ENCODE measurements around the gene PTGR3. TPM values are rescaled to one million over a fixed set of nuclear protein-coding genes. Genes with fewer than 3 reads are reported as not detected.

The PTGR3 gene
- total RNA-seq, 6 experiments from 2014 or later, result 37.9 to 47.5 (median 41.8) TPM

DNA sequence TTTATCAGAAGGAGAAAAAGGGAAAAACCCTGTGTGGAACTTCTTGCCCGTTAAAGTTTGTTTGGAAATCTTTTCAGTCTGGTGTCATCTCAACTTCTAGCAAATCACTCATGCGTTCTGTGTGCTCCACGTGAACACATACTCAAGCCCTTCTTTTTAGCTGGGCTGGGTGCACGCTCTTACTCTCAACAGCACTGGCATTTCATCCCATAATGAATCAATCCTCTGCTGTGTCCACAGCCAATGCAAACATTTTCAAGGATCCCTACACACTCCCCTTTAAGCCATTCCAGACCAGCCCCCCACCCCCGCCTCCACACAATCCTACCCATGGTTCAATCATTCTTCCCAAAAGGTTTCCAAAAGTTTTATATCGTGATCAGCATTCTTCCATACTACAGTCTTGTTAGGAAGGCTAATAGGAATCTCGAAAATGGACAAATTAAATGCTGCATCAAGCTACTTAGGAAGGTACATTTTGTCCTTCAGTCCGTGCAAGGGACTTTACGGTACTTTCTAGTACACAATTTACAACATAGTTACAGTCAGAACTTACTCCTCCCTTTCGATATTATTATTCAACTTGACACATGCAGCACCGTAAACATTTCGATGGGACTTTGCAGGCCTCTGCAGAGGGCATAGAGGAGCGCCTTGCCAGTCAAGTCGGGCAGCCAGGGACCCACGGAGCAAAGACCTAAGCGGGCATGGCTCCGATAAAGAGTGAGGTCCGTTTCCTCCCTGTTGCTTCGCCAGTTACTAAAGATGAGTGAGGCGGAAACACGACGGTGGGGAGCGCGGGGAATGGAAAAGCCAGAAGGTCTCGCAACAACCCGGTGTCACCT lies 1.4 kb downstream of the PTGR3 start:
- Mint-ChIP-seq H3K9me3 (no peaks in the 10 kb centered on the region), H3K27me3 (ENCODE audit: insufficient read depth) (peaks cover 3% of the 10 kb centered on the region; the same call in 1 of the 2 replicates), H3K36me3 (ENCODE audit: low read depth) (peaks cover 14% of the 10 kb centered on the region), H3K4me1 (ENCODE audit: low read depth) (peaks cover 48% of the 10 kb centered on the region), H3K4me3 (peak overlapping the region; percentile 100), H3K27ac (peak overlapping the region; percentile 99)
- TF ChIP-seq, protein P1, sequence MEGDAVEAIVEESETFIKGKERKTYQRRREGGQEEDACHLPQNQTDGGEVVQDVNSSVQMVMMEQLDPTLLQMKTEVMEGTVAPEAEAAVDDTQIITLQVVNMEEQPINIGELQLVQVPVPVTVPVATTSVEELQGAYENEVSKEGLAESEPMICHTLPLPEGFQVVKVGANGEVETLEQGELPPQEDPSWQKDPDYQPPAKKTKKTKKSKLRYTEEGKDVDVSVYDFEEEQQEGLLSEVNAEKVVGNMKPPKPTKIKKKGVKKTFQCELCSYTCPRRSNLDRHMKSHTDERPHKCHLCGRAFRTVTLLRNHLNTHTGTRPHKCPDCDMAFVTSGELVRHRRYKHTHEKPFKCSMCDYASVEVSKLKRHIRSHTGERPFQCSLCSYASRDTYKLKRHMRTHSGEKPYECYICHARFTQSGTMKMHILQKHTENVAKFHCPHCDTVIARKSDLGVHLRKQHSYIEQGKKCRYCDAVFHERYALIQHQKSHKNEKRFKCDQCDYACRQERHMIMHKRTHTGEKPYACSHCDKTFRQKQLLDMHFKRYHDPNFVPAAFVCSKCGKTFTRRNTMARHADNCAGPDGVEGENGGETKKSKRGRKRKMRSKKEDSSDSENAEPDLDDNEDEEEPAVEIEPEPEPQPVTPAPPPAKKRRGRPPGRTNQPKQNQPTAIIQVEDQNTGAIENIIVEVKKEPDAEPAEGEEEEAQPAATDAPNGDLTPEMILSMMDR (IDR thresholded peaks at IDR 0.05), result no peak
- DNase-seq, result peak; percentile 60

DNA sequence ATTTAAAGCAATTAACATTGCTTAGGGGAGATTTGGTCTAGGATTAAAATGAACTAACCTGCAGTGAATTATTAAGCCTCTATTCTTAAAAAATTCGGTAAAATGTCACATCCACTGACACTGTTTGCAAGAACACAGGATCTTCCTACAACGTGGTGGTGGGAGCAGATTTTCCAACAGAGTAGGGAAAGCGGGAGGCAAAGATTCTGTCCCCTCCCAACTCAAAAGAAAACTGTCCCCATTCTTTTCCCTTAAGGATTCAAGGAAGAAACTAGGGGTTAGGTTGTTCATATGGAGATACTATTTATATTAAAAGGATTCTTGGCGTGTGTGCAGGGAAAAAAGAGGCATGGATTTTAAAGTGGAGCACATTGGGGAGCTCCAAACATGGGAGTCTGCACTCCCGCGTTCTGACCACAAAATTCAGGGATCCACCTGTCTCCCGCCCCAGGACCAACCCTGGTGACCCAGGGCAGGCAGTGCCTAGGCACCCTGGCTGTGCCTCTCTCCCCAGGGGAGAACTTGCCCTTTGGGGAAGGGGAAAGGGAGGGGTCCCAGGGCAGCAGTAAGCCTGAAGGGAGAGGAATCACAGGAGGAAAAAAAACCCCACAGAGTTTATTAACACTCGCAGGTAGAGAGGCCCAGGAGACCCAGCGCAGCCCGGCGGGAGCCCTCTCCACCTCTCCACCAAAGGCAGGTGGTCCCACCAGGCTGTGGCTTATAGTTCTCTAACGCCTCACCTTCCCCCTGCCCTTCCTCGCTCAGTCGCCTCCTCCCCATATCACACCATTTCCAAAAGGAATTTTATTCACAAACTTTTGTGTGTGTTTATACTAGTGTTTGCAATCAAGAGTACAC lies 2.3 kb downstream of the PTGR3 start:
- TF ChIP-seq, protein P1 (IDR thresholded peaks at IDR 0.05), result no peak
- H3K36me3 Mint-ChIP-seq (ENCODE audit: low read depth), result peaks cover 17% of the 10 kb centered on the region
- peaks cover 54% of the 10 kb centered on the region for H3K4me1 Mint-ChIP-seq (ENCODE audit: low read depth)
- DNase-seq, result no peak
- H3K9me3 Mint-ChIP-seq, result no peaks in the 10 kb centered on the region
- peak overlapping the region; percentile 99 for H3K27ac Mint-ChIP-seq
- peaks cover 3% of the 10 kb centered on the region; the same call in 1 of the 2 replicates for H3K27me3 Mint-ChIP-seq (ENCODE audit: insufficient read depth)
- peak overlapping the region; percentile 100 for H3K4me3 Mint-ChIP-seq

DNA sequence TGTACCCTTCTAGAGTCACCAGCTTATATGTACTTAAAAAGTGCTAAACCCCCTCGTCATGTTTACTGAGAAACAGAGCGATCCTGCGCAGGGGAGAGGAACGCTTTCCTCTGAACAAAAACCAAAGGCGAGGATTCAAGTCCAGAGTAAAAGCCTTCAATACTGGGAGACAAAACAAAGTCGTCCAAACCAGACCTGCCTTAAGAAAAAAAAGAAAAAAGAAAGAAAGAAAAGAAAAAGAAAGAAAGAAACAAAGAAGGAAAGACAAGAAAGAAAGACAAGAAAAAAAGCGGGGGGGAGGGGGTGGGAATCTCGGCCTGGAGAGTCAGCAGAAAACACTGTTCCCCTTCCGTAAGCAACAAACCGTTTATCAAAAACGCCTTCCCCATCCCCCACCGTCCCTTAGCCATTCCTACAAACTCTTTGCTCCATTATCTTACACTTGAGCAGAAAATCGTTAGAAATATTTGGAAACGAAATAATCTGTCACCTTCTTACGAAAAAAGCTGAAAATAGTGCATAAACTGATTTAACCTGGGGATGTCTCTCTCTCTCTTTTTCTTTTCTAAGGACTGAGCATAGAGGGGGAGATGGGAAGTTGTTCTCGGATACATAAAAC lies 3.3 kb downstream of the PTGR3 start:
- DNase-seq, result no peak
- Mint-ChIP-seq H3K9me3 (no peaks in the 10 kb centered on the region), H3K36me3 (ENCODE audit: low read depth) (peaks cover 21% of the 10 kb centered on the region), H3K27me3 (ENCODE audit: insufficient read depth) (peaks cover 3% of the 10 kb centered on the region; the same call in 1 of the 2 replicates), H3K4me3 (peak overlapping the region; percentile 100), H3K27ac (peak overlapping the region; percentile 99), H3K4me1 (ENCODE audit: low read depth) (peaks cover 64% of the 10 kb centered on the region)
- TF ChIP-seq, protein P1 (IDR thresholded peaks at IDR 0.05), result no peak

DNA sequence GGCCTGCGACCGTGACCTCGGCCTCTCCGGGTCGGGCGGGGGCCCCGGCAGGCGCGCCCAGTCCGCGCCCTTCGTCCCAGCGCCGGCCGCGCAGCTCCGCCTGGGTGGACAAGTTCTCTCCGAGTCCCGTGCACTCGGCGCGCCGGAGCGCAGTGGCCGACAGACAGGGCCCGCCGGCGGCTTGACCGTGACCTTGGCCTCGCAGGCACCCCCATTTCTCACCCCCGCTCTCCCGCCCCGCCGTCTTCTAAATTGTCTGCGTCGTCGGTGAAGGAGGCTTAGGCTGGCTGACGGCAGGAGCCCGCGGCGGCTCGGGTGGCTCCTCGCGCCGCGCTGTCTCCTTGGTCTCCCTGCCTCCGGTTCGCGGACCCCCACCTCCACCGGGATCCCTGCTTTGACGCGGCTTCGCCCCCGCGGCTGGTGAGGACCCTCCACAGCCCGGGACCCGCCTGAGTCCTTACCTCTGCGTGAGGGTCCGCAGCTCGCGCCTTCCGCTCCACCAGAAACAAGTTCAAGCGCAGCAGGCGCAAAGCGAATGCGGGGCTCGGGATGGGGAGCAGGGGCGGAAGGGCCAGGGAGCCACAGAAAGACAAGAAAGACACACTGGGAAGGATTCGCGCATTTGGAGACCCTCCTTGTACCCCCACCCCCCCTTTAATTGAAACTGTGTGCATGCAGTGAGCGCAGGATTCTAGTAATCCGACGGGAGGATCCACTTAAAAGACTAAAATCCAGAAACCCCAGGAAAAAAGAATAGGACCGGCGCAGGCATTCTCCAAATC lies 4.0 kb downstream of the PTGR3 start:
- Mint-ChIP-seq H3K4me1 (ENCODE audit: low read depth) (peaks cover 64% of the 10 kb centered on the region), H3K27ac (peak overlapping the region; percentile 99), H3K4me3 (peak overlapping the region; percentile 100), H3K27me3 (ENCODE audit: insufficient read depth) (peaks cover 3% of the 10 kb centered on the region; the same call in 1 of the 2 replicates), H3K36me3 (ENCODE audit: low read depth) (peaks cover 25% of the 10 kb centered on the region), H3K9me3 (no peaks in the 10 kb centered on the region)
- TF ChIP-seq, protein P1 (IDR thresholded peaks at IDR 0.05), result no peak
- DNase-seq, result no peak
